NCI-H345 treated with DMSO at 0.1 percent for 48 hours (cell line): ENCODE measurements around the gene SPEN.
"Not testable (repeated sequence)": the region's sequence is repeated elsewhere in the genome, so short reads cannot be mapped to it uniquely, and the experiment has no call there.

Experiments
- DNase-seq: peaks from one replicate; lab custom pipeline; 2025; ENCODE audit not compliant: unreplicated experiment; lab: John Stamatoyannopoulos, UW

Gene SPEN

DNA sequence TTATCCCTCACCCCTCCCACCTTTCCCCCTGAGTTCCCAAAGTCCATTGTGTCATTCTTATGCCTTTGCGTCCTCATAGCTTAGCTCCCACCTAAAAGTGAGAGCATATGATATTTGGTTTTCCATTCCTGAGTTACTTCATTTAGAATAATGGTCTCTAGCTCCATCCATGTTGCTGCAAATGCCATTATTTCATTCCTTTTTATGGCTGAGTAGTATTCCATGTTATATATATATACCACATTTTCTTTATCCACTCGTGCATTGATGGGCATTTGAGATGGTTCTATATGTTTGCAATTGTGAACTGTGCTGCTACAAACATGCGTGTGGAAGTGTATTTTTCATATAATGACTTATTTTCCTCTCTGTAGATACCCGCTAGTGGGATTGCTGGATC lies 130.4 kb downstream of the SPEN start:
- DNase-seq: not testable (repeated sequence)

DNA sequence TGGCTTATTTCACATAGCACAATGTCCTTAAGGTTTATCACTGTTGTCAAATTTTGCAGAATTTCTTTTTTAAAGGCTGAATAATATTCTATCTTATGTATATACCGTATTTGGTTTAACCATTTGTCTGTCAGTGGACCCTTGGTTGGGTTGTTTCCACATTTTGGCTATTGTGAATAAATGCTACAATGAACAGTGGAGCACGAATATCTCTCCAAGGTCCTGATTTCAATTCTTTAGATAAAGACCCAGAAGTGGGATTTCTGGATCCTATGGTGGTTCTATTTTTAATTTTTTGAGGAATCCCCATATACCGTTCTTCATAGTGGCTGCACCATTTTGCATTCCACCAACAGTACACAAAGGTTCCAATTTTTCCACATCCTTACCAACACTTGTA lies 134.2 kb downstream of the SPEN start:
- DNase-seq: no peak

DNA sequence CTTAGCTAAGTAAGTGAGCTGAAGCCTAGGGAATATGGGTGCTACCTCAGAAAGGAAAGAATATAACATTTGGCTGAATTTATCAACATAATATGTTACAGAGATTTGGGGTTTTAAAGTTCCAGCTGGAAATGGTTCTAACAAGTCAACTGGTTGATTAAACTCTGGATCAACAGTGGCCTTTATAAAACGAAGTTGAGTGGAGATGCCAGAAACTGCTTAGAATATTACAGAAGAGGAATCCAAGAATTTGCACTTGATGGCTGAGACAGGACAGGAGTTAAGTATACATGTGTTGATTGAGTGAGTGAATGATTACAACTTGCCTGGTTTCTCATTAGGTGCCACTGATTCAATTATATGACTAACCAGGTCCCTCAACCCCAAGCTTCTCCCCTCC lies 135.8 kb downstream of the SPEN start:
- no peak for DNase-seq

DNA sequence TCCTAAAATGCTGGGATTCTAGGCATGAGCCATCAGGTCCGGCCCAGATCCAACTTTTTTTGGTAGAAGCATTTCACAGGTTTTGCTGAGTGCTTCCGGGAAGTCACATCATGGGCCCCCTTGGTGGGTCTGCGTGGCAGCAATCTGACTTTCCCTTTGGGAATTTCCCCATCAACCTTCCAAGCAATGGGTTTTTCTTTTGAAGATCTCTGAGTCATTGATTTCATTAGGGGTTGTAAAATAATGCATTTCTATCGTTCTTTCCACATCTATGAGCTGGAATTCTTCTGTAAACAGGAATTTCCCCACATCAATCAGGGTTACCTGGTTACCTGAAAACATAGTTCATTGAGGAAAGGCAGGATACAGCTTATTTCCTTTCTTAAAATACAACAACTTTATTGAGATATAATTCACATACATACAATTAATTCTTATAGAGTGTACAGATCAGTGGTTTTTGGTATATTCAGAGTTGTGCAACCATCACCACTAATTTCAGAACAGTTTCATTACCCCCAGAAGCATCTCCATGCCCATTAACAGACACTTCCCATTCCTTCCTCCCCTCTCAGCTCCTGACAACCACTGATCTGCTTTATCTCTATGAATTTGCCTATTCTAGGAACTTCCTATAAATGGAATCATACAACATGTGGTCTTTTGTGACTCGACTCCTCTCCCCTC lies 138.2 kb downstream of the SPEN start:
- DNase-seq: no peak

DNA sequence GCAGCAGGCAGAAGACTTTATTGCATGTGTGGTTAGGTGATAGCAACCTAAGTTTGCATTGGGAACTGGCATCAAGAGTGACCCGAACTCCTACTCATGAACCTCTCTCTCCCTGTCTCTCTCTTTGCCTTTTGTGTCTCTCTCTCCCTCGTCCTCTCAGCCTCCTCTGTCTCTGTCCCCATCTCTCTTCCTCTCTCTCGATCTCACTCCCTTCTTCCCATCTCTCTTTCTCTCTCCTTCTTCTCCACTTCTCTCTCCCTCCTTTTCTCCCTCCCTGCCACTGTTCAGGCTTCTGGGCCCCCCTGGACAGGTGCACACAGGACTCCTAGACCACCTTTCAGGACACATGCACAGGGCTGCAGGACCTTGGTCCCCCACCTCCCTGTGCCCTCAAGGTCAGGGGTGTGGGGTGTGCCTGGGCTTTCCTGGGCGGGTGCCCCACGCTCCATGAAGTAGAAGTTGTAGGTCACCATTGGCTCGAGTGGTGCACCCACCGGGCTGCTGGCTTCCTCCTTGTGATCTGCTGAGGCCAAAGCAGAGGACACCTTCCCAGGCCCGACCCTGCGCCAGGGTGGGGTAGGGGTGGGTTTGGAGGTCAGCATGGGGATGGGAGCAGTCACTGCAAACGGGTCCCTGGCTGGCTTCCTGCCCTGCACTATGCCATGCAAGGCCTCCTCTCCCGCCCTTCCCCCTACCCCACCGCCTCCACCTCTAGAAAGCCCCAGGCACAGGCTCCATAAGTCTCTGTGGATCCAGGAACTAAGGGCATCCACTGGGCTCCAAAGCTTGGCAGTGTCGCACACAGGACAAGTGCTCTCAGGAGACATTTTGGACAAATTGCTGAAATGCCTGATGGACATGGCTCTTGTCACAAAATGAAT lies 141.6 kb downstream of the SPEN start:
- DNase-seq: no peak

DNA sequence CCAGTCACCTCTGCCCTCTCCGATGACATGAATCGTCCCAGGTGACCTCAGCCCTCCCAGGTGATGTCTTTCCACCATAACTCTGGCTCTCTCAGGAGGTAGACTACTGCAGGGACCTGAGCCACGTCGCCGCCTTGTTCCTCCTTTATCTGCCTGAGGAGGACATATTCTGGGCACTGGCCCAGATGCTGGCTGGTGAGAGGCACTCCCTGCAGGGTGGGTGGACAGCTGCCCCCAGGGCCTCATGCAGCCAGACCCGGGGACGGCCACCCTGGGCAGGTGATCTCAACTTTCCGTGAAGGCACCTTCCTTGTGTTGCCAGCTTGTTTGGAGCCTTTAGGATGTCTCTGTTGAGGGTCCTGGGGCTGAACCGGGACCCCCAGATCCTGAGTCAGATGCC lies 142.3 kb downstream of the SPEN start:
- DNase-seq: no peak
